Measurements from ENCODE around the gene ZFP92. TPM values are rescaled to one million over a fixed set of nuclear protein-coding genes. Genes with fewer than 3 reads are reported as not detected.

Gene ZFP92
- total and polyA plus RNA-seq, 2 of the 8 experiments (the other 6 are each of a cell fraction or from before 2014, with no cell fraction given) = 0.14 to 0.41 TPM

DNA sequence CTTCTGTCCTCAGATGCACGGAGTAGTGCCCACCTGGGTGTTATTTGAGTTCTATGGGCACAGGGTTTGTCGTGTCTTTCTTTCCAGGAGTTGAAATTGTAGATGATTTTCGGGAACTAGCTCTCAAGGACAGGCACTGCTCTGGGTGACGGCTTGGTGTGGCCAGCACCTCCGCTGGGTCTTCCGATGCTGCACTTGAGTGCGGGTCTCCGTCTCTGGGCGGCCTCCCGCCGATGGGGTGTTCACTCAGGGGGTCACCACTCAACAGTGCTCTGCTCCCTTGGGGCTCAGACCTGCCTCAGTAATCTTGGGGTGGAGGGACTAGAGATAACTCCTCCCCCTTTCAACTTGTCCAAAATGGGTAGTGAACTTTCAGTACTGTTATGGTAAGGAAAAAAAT, 2.5 kb downstream of the ZFP92 start:
- Histone ChIP-seq H3K36me3 (ENCODE audit: control insufficient read depth in 2 of 4, insufficient read depth in 4 of 4, low read length in 3 of 4) (no peaks in the 10 kb centered on the region), H2AK5ac (ENCODE audit: low read depth, low read length) (no peak overlapping the region), H3K23ac (ENCODE audit: insufficient read length) (no peak overlapping the region), H2BK20ac (ENCODE audit: low read length) (no peak overlapping the region), H3K18ac (ENCODE audit: extremely low read depth, low read length) (no peak overlapping the region), H2AFZ (ENCODE audit: low read length) (no peak overlapping the region), H3K4me3 (ENCODE audit: extremely low read depth in 1 of 4, insufficient read depth in 2 of 4, low read depth in 3 of 4, low read length in 4 of 4) (no peak overlapping the region), H3K79me2 (ENCODE audit: control insufficient read depth in 1 of 2, insufficient read depth in 2 of 2, low read length in 2 of 2) (no peaks in the 10 kb centered on the region), H3K27ac (ENCODE audit: low read depth, low read length) (no peak overlapping the region), H3K14ac (ENCODE audit: insufficient read length) (no peak overlapping the region), H3K79me1 (ENCODE audit: low read depth, low read length) (no peaks in the 10 kb centered on the region), H4K8ac (ENCODE audit: extremely low read depth, insufficient read depth, low read length) (no peak overlapping the region; the same call in 1 of the 2 replicates), H3K4ac (replicated peaks; ENCODE audit: insufficient read length, low read depth, low read length) (no peak overlapping the region), H3K23me2 (ENCODE audit: low read depth, low read length) (peaks cover 3% of the 10 kb centered on the region; the same call in 1 of the 2 replicates), H2BK12ac (ENCODE audit: low read depth, low read length) (no peak overlapping the region), H4K91ac (replicated peaks; ENCODE audit: insufficient read length, low read length) (no peak overlapping the region), H3K4me2 (ENCODE audit: insufficient read depth in 1 of 2, low read depth in 2 of 2, low read length in 2 of 2) (no peak overlapping the region), H4K5ac (ENCODE audit: insufficient read length, low read depth, low read length) (no peak overlapping the region), H3K27me3 (replicated peaks in 1 of 4; ENCODE audit: control insufficient read depth in 3 of 4, extremely low read depth in 1 of 4, insufficient read depth in 3 of 4, low read length in 3 of 4) (peaks cover 8 to 25% (median 16%) of the 10 kb centered on the region in 4 experiments), H3K9ac (replicated peaks in 1 of 4; ENCODE audit: extremely low read depth in 1 of 4, low read depth in 3 of 4, low read length in 3 of 4) (no peak overlapping the region), H2BK120ac (replicated peaks; ENCODE audit: low read depth, low read length) (no peak overlapping the region), H2BK15ac (ENCODE audit: low read length) (no peak overlapping the region), H3K4me1 (replicated peaks in 1 of 4; ENCODE audit: control insufficient read depth in 3 of 4, insufficient read depth in 4 of 4, low read length in 3 of 4) (0 out of 7 replicates have a peak, but pooled peaks cover 0 to 4% (median 1%) of the 10 kb centered on the region in 4 experiments), H3K9me3 (ENCODE audit: insufficient read depth in 2 of 2, low read depth in 1 of 2, low read length in 1 of 2) (no peaks in the 10 kb centered on the region), H2BK5ac (ENCODE audit: low read depth, low read length) (no peak overlapping the region), H4K20me1 (replicated peaks in 1 of 2; ENCODE audit: control insufficient read depth in 1 of 2, insufficient read depth in 2 of 2, low read length in 2 of 2) (no peaks in the 10 kb centered on the region), H3K56ac (replicated peaks; ENCODE audit: insufficient read length, low read depth, low read length) (no peak overlapping the region)
- WGBS, 2 experiments (ENCODE audit: extremely low coverage in 1 of 2, insufficient coverage in 1 of 2, insufficient read length in 1 of 2, insufficient replicate concordance in 2 of 2, low coverage in 1 of 2, low lambda C conversion rate in 2 of 2, missing lambda C conversion rate in 1 of 2) = 95% methylated on average over 8 of the region's 11 CpGs; no CpG with 5 or more reads in 1 of the 2 experiments
- TF ChIP-seq YY1 (IDR thresholded peaks at IDR 0.05; ENCODE audit: low read depth, low read length) (no peak), SIN3A (conservative IDR thresholded peaks at IDR 0.05 in 1 of 2, IDR thresholded peaks at IDR 0.05 in 1 of 2; ENCODE audit: low read depth in 1 of 2, low read length in 2 of 2) (no peak)
- ChIA-PET POLR2A (ENCODE audit: partially characterized antibody) (no interaction called here), CTCF (ENCODE audit: partially characterized antibody) (interaction anchor here (1.0 to 1.7 kb wide), 5 partner anchors 9 to 93 kb away, joined by 3 to 5 read pairs (median 4); no protein-coding TSS in a partner anchor)
- DNase-seq (ENCODE audit: low read depth in 1 of 2, low spot score in 2 of 2) (no peak), FAIRE-seq (no peak)

Measured in H1 (cell line).